GM18511 (cell line): ENCODE measurements around the gene NDUFB7.
A peak's percentile ranks its signal among the peaks of the same experiment; 100 is the strongest.
"Not testable (repeated sequence)": the region's sequence is repeated elsewhere in the genome, so short reads cannot be mapped to it uniquely, and the experiment has no call there.

ENCODE experiments used
- ATAC-seq: cut with Tn5 transposase; IDR thresholded peaks from one replicate; pipeline ENCODE4 v1.9.1; 2021; ENCODE audit warnings: mild to moderate bottlenecking, moderate library complexity; ENCODE audit not compliant: unreplicated experiment

Gene NDUFB7

GRCh38 chr19:14554382-14554812 is 17.5 kb downstream of the NDUFB7 start:
- no peak for ATAC-seq

- ATAC-seq = no peak
Measured at GRCh38 chr19:14553939-14554243, 18.0 kb downstream of the NDUFB7 start.

- no peak for ATAC-seq
Measured at GRCh38 chr19:14553042-14553938, 18.6 kb downstream of the NDUFB7 start.

DNA sequence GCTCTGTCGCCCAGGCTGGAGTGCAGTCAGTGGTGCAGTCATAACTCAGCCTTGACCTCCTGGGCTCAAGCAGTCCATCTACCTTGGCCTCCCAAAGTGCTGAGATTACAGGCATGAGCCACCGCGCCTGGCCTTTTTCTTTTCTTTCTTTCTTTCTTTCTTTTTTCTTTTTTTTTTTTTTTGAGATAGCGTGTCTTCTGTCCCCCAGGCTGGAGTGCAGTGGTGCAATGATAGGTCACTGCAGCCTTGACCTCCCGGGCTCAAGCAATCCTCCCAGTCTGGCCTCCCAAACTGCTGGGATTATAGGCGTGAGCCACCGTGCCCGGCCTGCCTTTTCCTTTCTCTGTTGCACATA is 19.9 kb downstream of the NDUFB7 start:
- not testable (repeated sequence) for ATAC-seq

GRCh38 chr19:14551134-14552005 is 20.5 kb downstream of the NDUFB7 start:
- ATAC-seq = not testable (repeated sequence)

GRCh38 chr19:14550201-14550754 is 21.6 kb downstream of the NDUFB7 start:
- no peak for ATAC-seq

DNA sequence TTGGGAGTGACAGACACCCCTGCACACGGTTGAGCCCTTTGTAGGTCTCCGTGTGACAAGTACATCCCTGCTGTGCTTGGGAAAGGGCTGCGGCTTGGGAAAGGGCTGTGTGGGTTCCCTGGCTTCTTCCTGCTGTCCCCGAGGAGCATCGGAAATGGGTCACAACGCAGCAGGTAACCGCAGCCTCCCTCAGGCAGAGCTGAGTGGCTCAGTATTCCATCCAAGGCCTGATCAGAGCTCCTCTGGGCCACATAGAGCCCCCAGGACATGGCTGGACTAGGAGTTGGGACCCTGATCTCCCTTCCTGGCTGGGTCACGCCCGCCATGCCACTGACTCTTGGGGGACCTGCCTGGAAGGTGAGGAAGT is 26.2 kb downstream of the NDUFB7 start:
- no peak for ATAC-seq

GRCh38 chr19:14544977-14545715 is 26.7 kb downstream of the NDUFB7 start:
- no peak for ATAC-seq

DNA sequence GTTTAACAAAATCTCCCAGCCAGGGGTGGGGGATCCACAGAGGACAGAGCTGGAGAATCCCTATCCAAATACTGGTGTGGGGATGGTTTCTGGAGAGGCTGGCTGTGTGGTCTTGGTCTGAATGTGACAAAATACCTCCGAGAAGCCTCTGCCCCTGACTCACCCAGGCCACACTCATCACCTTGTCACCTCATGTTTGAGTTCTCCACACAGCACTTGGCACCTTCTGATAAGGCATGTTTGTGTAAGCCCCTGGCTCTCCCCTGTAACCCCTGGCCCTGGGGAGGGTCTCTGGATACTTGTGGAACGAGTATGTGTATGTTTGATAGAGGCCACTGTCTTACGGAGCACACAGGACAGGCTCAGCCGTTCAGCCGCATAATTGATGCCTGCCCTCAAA is 27.8 kb downstream of the NDUFB7 start:
- ATAC-seq = no peak

DNA sequence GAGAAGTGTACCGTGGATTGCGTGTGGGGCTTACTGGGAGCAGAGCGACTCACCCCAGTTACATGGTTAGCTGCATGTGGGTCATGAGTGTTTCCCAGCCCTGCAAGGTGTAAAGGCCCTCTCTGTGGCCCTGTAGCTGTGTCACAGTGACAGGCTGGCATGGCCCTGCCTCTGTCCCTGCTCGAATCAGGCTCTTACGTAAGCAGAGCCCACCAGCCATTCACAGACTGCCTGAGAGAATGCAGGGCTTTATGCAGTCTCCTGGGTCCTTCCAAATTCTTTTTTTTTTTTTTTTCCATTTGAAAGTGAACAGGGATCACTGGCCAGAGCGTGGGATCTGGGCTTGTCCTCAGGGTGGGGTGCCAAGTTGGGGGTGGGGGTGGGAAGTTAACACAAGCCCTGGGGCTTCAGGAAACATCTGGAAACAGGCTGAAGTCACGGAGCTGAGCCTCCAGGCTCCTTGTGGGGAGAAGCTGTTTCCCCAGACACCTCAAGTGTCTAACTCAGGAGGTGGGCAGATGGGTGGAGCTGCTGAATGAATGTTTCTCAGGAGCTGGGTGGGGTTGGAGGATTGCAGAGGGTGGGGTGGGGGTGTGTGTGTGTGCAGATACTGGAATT is 29.0 kb downstream of the NDUFB7 start:
- ATAC-seq = no peak

DNA sequence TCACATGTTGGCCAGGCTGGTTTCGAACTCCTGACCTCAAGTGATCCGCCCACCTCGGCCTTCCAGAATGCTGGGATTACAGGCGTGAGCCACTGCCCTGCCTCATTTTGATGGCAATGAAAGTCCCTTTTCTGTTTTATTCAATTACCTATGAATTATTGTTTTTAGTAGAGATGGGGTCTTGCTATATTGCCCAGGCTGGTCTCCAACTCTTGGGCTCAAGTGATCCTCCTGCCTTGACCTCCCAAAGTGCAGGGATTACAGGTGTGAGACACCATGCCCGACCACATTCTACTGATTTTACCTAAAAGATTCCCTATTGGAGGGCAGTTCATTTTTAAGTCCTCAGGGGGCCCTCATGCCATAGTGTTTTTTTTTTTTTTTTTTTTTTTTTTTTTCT is 29.9 kb downstream of the NDUFB7 start:
- ATAC-seq = not testable (repeated sequence)

DNA sequence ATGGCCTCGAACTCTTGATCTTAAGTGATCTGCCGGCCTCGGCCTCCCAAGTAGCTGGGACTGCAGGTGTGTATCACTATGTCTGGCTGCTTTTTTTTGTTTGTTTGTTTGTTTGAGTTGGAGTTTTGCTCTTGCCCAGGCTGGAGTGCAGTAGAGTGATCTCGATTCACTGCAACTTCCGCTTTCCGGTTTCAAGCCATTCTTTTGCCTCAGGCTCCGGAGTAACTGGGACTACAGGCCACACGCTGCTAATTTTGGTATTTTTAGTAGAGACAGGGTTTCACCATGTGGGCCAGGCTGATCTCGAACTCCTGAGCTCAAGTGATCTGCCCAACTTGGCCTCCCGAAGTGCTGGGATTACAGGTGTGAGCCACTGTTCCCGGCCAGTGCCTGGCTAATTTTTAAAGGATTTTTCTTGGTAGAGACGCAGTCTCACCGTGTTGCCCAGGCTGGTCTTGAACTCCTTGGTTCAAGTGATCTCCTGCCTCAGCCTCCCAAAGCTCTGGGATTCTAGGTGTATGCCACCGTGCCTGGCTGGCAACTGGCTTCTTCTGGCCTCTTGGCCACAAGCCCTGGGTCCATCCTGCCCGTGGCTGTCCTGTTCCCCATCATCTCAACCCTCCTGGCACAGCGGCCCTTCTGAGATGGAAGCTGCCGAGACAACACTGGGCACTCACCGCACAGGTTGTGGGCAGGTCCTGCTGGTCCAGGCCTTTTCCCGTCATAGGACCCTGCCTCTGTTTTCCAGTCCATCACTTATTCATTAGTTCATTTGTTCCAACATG is 30.9 kb downstream of the NDUFB7 start:
- no peak for ATAC-seq

- ATAC-seq = no peak
Measured at GRCh38 chr19:14536926-14537692, 34.8 kb downstream of the NDUFB7 start.

DNA sequence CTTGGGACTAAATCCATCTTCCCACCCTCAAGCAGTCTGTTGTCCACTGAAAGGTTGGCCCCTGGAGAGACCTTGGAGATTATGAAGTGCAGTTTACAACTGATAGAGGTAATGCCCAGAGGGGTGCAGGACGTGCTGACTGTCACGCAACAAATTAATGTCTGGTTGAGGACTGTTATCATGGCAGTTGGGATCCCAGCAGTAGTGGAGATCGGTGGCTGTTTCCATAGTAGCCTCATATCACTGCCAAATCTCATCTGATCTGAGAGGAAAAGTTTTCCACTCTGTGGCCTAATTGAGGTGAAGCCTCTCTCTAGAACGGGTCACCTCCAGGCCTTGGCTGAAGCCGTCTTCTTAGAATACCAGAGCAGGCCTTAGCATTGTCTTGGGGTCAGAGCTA is 38.4 kb downstream of the NDUFB7 start:
- ATAC-seq = no peak

GRCh38 chr19:14530506-14530905 is 41.4 kb downstream of the NDUFB7 start:
- no peak for ATAC-seq

DNA sequence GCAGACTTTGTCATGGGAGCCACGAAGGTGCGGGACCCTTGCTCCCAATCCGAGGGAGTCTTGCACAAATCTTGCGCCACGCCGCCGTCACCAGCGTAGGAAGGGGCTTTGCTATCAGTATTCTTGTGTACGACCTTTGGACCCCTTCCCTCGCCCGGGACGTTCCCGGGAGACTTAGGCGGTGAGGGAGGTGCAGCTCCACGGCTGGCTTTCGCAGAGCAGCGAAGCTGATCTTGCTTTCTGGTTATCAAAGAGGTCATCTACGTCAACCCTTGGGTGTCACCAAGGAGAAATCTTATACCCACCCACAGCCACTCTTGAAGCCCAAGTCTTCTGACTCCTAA is 41.9 kb downstream of the NDUFB7 start:
- no peak for ATAC-seq

GRCh38 chr19:14529254-14530004 is 42.4 kb downstream of the NDUFB7 start, which contains the start of gene TECR:
Gene TECR (plus strand): TSS chr19:14529594. CDS start chr19:14529697, 103 bp downstream.
- peak; percentile 97 for ATAC-seq
